ENCODE data around the gene ROBO1.

The ROBO1 gene

DNA sequence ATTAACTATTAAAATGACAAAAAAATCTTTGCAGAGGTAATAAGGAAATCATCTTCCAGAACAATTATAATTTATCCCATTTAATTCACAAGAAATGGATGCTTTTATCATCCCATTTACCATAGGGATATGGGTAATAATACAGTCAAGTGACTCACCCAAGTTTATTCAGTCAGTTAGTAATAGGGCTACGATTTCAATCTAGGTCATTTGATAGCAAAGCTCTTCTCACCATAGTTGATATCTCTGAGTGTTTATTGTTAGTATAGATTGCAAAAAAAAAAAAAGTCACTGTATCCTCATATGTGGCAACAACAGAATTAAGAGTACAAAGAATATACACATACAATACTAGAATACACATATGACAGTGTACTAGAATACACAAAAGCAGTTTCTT lies 797.1 kb downstream of the ROBO1 start:
- DNase-seq, result no peak
- TF ChIP-seq, protein P1, sequence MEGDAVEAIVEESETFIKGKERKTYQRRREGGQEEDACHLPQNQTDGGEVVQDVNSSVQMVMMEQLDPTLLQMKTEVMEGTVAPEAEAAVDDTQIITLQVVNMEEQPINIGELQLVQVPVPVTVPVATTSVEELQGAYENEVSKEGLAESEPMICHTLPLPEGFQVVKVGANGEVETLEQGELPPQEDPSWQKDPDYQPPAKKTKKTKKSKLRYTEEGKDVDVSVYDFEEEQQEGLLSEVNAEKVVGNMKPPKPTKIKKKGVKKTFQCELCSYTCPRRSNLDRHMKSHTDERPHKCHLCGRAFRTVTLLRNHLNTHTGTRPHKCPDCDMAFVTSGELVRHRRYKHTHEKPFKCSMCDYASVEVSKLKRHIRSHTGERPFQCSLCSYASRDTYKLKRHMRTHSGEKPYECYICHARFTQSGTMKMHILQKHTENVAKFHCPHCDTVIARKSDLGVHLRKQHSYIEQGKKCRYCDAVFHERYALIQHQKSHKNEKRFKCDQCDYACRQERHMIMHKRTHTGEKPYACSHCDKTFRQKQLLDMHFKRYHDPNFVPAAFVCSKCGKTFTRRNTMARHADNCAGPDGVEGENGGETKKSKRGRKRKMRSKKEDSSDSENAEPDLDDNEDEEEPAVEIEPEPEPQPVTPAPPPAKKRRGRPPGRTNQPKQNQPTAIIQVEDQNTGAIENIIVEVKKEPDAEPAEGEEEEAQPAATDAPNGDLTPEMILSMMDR (IDR thresholded peaks at IDR 0.05), result no peak
- Mint-ChIP-seq H3K9me3 (peaks cover 18% of the 10 kb centered on the region), H3K4me3 (no peak overlapping the region), H3K27ac (peak overlapping the region; percentile 51), H3K36me3 (ENCODE audit: low read depth) (peaks cover 66% of the 10 kb centered on the region), H3K4me1 (peaks cover 14% of the 10 kb centered on the region), H3K27me3 (ENCODE audit: low read depth, poor library complexity) (no peaks in the 10 kb centered on the region)

DNA sequence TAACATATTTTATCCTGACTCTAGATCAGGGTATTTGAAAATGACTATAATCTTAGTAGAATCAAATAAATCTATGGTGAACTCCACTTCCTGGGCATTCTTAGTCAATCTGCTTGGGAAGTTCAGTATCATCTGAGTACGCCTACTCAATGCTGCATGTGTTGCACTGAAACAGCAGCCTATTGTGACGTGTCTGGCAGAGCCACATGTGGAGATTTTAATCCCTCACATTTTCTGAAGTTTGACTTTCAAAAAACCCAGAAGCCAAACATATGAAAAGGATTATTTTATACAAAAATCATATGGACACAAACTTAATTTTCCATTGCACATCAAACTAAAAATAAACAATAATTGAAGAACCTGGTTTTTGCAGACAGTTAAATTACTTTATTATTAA lies 798.3 kb downstream of the ROBO1 start:
- Mint-ChIP-seq H3K27me3 (ENCODE audit: low read depth, poor library complexity) (no peaks in the 10 kb centered on the region), H3K36me3 (ENCODE audit: low read depth) (peaks cover 77% of the 10 kb centered on the region), H3K9me3 (peaks cover 19% of the 10 kb centered on the region), H3K27ac (no peak overlapping the region), H3K4me3 (no peak overlapping the region), H3K4me1 (peaks cover 6% of the 10 kb centered on the region)
- DNase-seq, result no peak
- TF ChIP-seq, protein P1 (IDR thresholded peaks at IDR 0.05), result no peak

DNA sequence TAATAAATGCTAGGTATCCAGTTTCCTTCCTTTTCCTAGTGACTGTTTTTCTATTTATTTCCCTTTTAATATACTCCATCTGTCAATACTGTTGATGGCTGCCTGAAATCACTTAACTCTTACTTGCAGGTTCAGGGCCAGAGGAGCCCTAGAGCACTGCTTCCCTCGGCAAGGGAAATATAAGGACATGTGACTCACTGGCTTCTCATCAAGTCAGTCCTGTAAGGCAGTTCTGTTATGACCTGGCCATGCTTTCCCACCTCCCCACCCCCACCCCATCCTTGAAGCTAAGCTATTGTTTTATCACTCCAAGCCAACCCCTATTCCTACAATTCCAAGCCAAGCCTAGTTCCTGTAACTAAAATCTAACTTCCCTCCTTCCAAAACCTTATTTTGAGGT lies 800.7 kb downstream of the ROBO1 start:
- Mint-ChIP-seq H3K27ac (no peak overlapping the region), H3K9me3 (peaks cover 37% of the 10 kb centered on the region), H3K27me3 (ENCODE audit: low read depth, poor library complexity) (no peaks in the 10 kb centered on the region), H3K4me1 (peaks cover 2% of the 10 kb centered on the region), H3K4me3 (no peak overlapping the region), H3K36me3 (ENCODE audit: low read depth) (peaks cover 84% of the 10 kb centered on the region)
- TF ChIP-seq, protein P1 (IDR thresholded peaks at IDR 0.05), result no peak
- no peak for DNase-seq

DNA sequence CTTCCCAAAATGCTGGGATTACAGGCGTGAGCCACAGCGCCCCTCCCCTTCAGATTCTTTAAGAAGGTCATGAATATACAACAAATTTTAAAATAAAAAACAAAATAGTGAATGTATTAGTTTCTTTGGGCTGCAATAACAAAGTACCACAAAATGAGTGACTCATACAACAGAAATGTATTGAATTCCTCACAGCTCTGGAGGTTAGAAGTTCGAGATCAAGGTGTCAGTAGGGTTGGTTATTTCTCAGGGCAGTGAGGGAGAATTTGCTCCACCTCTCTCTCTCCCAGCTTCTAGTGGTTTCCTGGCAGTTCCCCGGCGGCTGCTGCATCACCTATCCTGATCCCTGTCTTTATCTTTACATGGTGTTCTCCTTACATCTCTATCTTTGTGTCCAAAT lies 804.0 kb downstream of the ROBO1 start:
- no peak overlapping the region for H3K27ac Mint-ChIP-seq
- no peaks in the 10 kb centered on the region for H3K27me3 Mint-ChIP-seq (ENCODE audit: low read depth, poor library complexity)
- H3K4me3 Mint-ChIP-seq, result no peak overlapping the region
- TF ChIP-seq, protein P1 (IDR thresholded peaks at IDR 0.05), result no peak
- peaks cover 93% of the 10 kb centered on the region for H3K36me3 Mint-ChIP-seq (ENCODE audit: low read depth)
- H3K9me3 Mint-ChIP-seq, result peaks cover 44% of the 10 kb centered on the region
- DNase-seq, result no peak
- peaks cover 5% of the 10 kb centered on the region for H3K4me1 Mint-ChIP-seq

DNA sequence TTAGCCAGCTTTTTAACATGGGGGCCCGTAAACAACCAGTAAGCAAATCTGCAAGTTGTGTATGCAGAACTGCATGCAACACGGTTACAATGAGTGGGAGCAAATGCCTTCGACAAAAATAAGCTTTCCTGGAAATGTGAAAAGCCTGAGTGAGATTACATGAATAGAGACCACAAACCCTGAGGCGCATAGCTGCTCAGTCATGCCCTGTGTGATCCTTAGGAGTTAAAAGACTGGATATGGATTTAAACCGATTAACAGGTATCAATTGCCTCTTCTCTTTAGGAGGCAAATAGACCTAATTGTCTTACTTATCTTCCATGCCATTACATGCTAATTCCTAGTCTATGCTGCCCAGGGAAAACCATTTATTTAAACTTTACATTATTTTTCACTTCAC lies 810.3 kb downstream of the ROBO1 start:
- peaks cover 29% of the 10 kb centered on the region for H3K4me1 Mint-ChIP-seq
- H3K27me3 Mint-ChIP-seq (ENCODE audit: low read depth, poor library complexity), result no peaks in the 10 kb centered on the region
- peaks cover 30% of the 10 kb centered on the region for H3K36me3 Mint-ChIP-seq (ENCODE audit: low read depth)
- H3K4me3 Mint-ChIP-seq, result no peak overlapping the region
- H3K9me3 Mint-ChIP-seq, result peaks cover 11% of the 10 kb centered on the region
- TF ChIP-seq, protein P1 (IDR thresholded peaks at IDR 0.05), result no peak
- peak overlapping the region; percentile 65 for H3K27ac Mint-ChIP-seq
- DNase-seq, result no peak

DNA sequence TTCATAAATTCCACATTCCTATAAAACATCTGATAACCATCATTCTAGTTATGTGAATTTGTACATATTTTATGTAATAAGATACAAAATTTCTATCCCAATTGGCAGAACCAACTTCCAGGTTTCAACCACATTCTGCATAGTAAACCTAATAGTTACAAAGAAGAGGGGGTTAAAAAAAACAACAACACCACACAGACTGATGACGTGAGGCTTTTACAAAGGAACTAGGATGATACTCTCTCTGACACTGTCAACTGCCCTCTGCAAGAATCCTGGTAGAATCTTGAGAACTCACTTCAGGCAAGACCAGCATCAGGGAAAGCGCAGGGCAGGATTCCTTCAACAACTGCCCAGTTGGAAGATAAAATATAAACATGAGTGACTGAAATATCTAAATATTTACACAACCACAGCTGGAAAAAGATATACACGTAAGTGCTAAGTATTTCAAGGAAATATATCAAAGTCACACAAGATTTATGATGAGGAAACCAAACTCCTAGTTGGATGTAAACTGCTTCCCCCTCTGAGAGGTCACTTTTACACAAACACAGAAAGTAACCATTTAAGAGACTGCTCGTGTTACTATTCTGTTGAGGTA lies 816.4 kb downstream of the ROBO1 start:
- H3K27me3 Mint-ChIP-seq (ENCODE audit: low read depth, poor library complexity), result no peaks in the 10 kb centered on the region
- H3K27ac Mint-ChIP-seq, result peak overlapping the region; percentile 92
- peaks cover 34% of the 10 kb centered on the region for H3K9me3 Mint-ChIP-seq
- no peak for DNase-seq
- H3K4me3 Mint-ChIP-seq, result peak overlapping the region; percentile 62
- peaks cover 25% of the 10 kb centered on the region for H3K4me1 Mint-ChIP-seq
- peaks cover 35% of the 10 kb centered on the region for H3K36me3 Mint-ChIP-seq (ENCODE audit: low read depth)
- TF ChIP-seq, protein P1 (IDR thresholded peaks at IDR 0.05), result no peak
